Smooth muscle cell (in vitro differentiated cells): ENCODE data around the gene EPHB2. TPM values are rescaled to one million over a fixed set of nuclear protein-coding genes. Genes with fewer than 3 reads are reported as not detected.

Source experiments
- DNase-seq: peaks from one replicate; lab custom pipeline; 2025; ENCODE audit not compliant: unreplicated experiment; lab: John Stamatoyannopoulos, UW
- H2AFZ ChIP-seq: fragments of 200-600 bp; sonication (generic); 2 replicates; pipeline ENCODE4 v1.6.0; 2016; ENCODE audit warnings: antibody characterized with exemption, low read depth, mild to moderate bottlenecking
- H3F3A ChIP-seq: fragments of 200-600 bp; sonication (generic); 2 replicates; pipeline ENCODE4 v1.6.0; 2017; ENCODE audit warnings: antibody characterized with exemption, low read depth
- H3K27ac ChIP-seq: fragments of 200-600 bp; sonication (generic); 2 replicates; pipeline ENCODE4 v1.5.1; 2016; ENCODE audit warnings: low read depth, mild to moderate bottlenecking
- H3K27me3 ChIP-seq: fragments of 200-600 bp; sonication (generic); 2 replicates; pipeline ENCODE4 v1.6.1; 2016; ENCODE audit warnings: low read depth, mild to moderate bottlenecking
- H3K36me3 ChIP-seq: fragments of 200-600 bp; sonication (generic); 2 replicates; pipeline ENCODE4 v1.5.1; 2016; ENCODE audit warnings: low read depth
- H3K4me1 ChIP-seq: fragments of 200-600 bp; sonication (generic); 2 replicates; pipeline ENCODE4 v1.5.1; 2016; ENCODE audit warnings: low read depth
- H3K4me2 ChIP-seq: fragments of 200-600 bp; sonication (generic); 2 replicates; pipeline ENCODE4 v1.6.0; 2016; ENCODE audit warnings: mild to moderate bottlenecking
- H3K4me3 ChIP-seq: fragments of 200-600 bp; sonication (generic); 2 replicates; pipeline ENCODE4 v1.5.1; 2016; ENCODE audit warnings: mild to moderate bottlenecking
- H3K79me2 ChIP-seq: fragments of 200-600 bp; sonication (generic); 2 replicates; pipeline ENCODE4 v1.6.0; 2016; ENCODE audit warnings: low read depth, mild to moderate bottlenecking
- H3K9ac ChIP-seq: fragments of 200-600 bp; sonication (generic); 2 replicates; pipeline ENCODE4 v1.6.0; 2016; ENCODE audit warnings: low read depth
- H3K9me3 ChIP-seq: fragments of 200-600 bp; sonication (generic); replicated peaks from 2 replicates; pipeline ENCODE4 v1.5.1; 2016; ENCODE audit warnings: low read depth
- H4K20me1 ChIP-seq: fragments of 200-600 bp; sonication (generic); 2 replicates; pipeline ENCODE4 v1.6.0; 2016; ENCODE audit warnings: low read depth
- CTCF ChIP-seq: fragments of 200-600 bp; sonication (generic); IDR thresholded peaks from 2 replicates; pipeline ENCODE4 v1.5.1; 2017; ENCODE audit warnings: borderline replicate concordance, mild to moderate bottlenecking, antibody characterized with exemption; ENCODE audit not compliant: insufficient read depth, poor library complexity, severe bottlenecking
- WGBS: methylation state at CpG from one replicate; pipeline ENCODE4 v1.1.7; 2016; ENCODE audit warnings: low lambda C conversion rate; 5-methylcytosine and 5-hydroxymethylcytosine counted together
- polyA plus RNA-seq: library from polyadenylated mRNA; unstranded; fragments of >200 nt; fragmentation: Nextera tagmentation; extraction: Ambion mirVana; gene quantifications from 2 replicates; pipeline ENCODE4 v1.2.1, GENCODE V29; 2016
- total RNA-seq: library from RNA; depleted of rRNA; stranded (reverse); fragments of >200 nt; gene quantifications from 2 replicates; pipeline ENCODE4 v1.2.3, GENCODE V29; 2014

EPHB2 gene
- total and polyA plus RNA-seq, 2 experiments from 2014 or later, result 1.1 to 6.7 TPM

GRCh38 chr1:22854688-22855565, 144.3 kb downstream of the EPHB2 start:
- Histone ChIP-seq H4K20me1 (no peaks in the 10 kb centered on the region), H3K9me3 (no peaks in the 10 kb centered on the region), H3K4me2 (no peak overlapping the region), H3F3A (no peaks in the 10 kb centered on the region), H3K9ac (no peak overlapping the region), H2AFZ (no peak overlapping the region), H3K79me2 (no peaks in the 10 kb centered on the region), H3K4me3 (no peak overlapping the region), H3K27me3 (peaks cover 85% of the 10 kb centered on the region), H3K27ac (no peak overlapping the region), H3K36me3 (no peaks in the 10 kb centered on the region), H3K4me1 (no peaks in the 10 kb centered on the region)
- WGBS, result 81% methylated on average over 6 of the region's 6 CpGs
- no peak for TF ChIP-seq CTCF
- DNase-seq, result no peak

- no peaks in the 10 kb centered on the region for H4K20me1 ChIP-seq
- no peaks in the 10 kb centered on the region for H3K36me3 ChIP-seq
- no peak overlapping the region for H3K4me2 ChIP-seq
- H3F3A ChIP-seq, result no peaks in the 10 kb centered on the region
- WGBS, result 89% methylated on average over 15 of the region's 15 CpGs
- no peaks in the 10 kb centered on the region for H3K4me1 ChIP-seq
- H3K27me3 ChIP-seq, result peaks cover 78% of the 10 kb centered on the region
- no peak overlapping the region for H3K27ac ChIP-seq
- DNase-seq, result no peak
- no peaks in the 10 kb centered on the region for H3K9me3 ChIP-seq
- H3K79me2 ChIP-seq, result no peaks in the 10 kb centered on the region
- no peak overlapping the region for H3K9ac ChIP-seq
- TF ChIP-seq CTCF, result no peak
- H3K4me3 ChIP-seq, result no peak overlapping the region
- H2AFZ ChIP-seq, result no peak overlapping the region
Observed at GRCh38 chr1:22855668-22856606, 145.3 kb downstream of the EPHB2 start.

- no peaks in the 10 kb centered on the region for H3K9me3 ChIP-seq
- no peak overlapping the region for H3K27ac ChIP-seq
- H3K4me2 ChIP-seq, result no peak overlapping the region
- no peak overlapping the region for H3K4me3 ChIP-seq
- no peak overlapping the region for H3K9ac ChIP-seq
- 94% methylated on average over 7 of the region's 7 CpGs for WGBS
- H3K79me2 ChIP-seq, result no peaks in the 10 kb centered on the region
- no peaks in the 10 kb centered on the region for H3K36me3 ChIP-seq
- H3K27me3 ChIP-seq, result peaks cover 60% of the 10 kb centered on the region
- no peak overlapping the region for H2AFZ ChIP-seq
- DNase-seq, result no peak
- no peaks in the 10 kb centered on the region for H4K20me1 ChIP-seq
- H3K4me1 ChIP-seq, result no peaks in the 10 kb centered on the region
- no peaks in the 10 kb centered on the region for H3F3A ChIP-seq
- no peak for TF ChIP-seq CTCF
Observed at GRCh38 chr1:22857661-22858060, 147.0 kb downstream of the EPHB2 start.
